Astrocyte (in vitro differentiated cells and primary cell): ENCODE results near the gene SLC25A27. TPM values are rescaled to one million over a fixed set of nuclear protein-coding genes. Genes with fewer than 3 reads are reported as not detected.

Experiments used
- DNase-seq: peaks from one replicate; pipeline ENCODE4 v3.0.0-alpha.2; 2010; ENCODE audit warnings: low read depth
- FAIRE-seq: peaks from 2 replicates; lab custom pipeline; 2011; peaks lifted over from hg19 to GRCh38; lab: Jason Lieb, UNC
- H2AFZ ChIP-seq: 2 replicates; pipeline ENCODE4 v1.6.0; 2012; ENCODE audit warnings: low read depth, low read length, inconsistent platforms
- H3K27ac ChIP-seq: 2 replicates; pipeline ENCODE4 v1.5.1; 2011; ENCODE audit warnings: low read depth, low read length, inconsistent platforms
- H3K27me3 ChIP-seq: 2 replicates; pipeline ENCODE4 v1.6.0; 2011; ENCODE audit warnings: low read length, inconsistent platforms; ENCODE audit not compliant: insufficient read depth
- H3K36me3 ChIP-seq: 2 replicates; pipeline ENCODE4 v1.5.1; 2011; ENCODE audit warnings: low read length, inconsistent platforms; ENCODE audit not compliant: insufficient read depth
- H3K4me1 ChIP-seq: 2 replicates; pipeline ENCODE4 v1.5.1; 2011; ENCODE audit warnings: low read length, inconsistent platforms; ENCODE audit not compliant: insufficient read depth
- H3K4me2 ChIP-seq: 2 replicates; pipeline ENCODE4 v1.6.0; 2012; ENCODE audit warnings: low read length, inconsistent platforms
- H3K4me3 ChIP-seq: 2 replicates; pipeline ENCODE4 v1.5.1; 2011; ENCODE audit warnings: low read depth, mild to moderate bottlenecking, low read length, inconsistent platforms; ENCODE audit not compliant: insufficient read depth
- H3K79me2 ChIP-seq: 2 replicates; pipeline ENCODE4 v1.6.0; 2012; ENCODE audit warnings: mild to moderate bottlenecking, low read length, inconsistent platforms; ENCODE audit not compliant: insufficient read depth
- H3K9ac ChIP-seq: 2 replicates; pipeline ENCODE4 v1.6.0; 2012; ENCODE audit warnings: mild to moderate bottlenecking, low read length, inconsistent platforms
- H3K9me3 ChIP-seq: 2 replicates; pipeline ENCODE4 v1.5.1; 2012; ENCODE audit warnings: low read depth, mild to moderate bottlenecking, low read length, inconsistent platforms; ENCODE audit not compliant: insufficient read depth
- H4K20me1 ChIP-seq: 2 replicates; pipeline ENCODE4 v1.6.0; 2012; ENCODE audit warnings: low read length, inconsistent platforms; ENCODE audit not compliant: insufficient read depth
- H3K27ac Mint-ChIP-seq: one replicate; pipeline ENCODE4 v1.8.0; 2021; ENCODE audit warnings: mild to moderate bottlenecking, mixed read lengths; ENCODE audit not compliant: unreplicated experiment
- H3K27me3 Mint-ChIP-seq: one replicate; pipeline ENCODE4 v1.8.0; 2021; ENCODE audit warnings: low read depth, mixed read lengths; ENCODE audit not compliant: unreplicated experiment
- H3K36me3 Mint-ChIP-seq: one replicate; pipeline ENCODE4 v1.8.0; 2021; ENCODE audit warnings: low read depth, mixed read lengths; ENCODE audit not compliant: unreplicated experiment
- H3K4me1 Mint-ChIP-seq: one replicate; pipeline ENCODE4 v1.8.0; 2021; ENCODE audit warnings: low read depth, mixed read lengths; ENCODE audit not compliant: unreplicated experiment
- H3K4me3 Mint-ChIP-seq: one replicate; pipeline ENCODE4 v1.8.0; 2021; ENCODE audit warnings: mild to moderate bottlenecking, moderate library complexity, mixed read lengths; ENCODE audit not compliant: unreplicated experiment
- H3K9me3 Mint-ChIP-seq: one replicate; pipeline ENCODE4 v1.8.0; 2021; ENCODE audit warnings: mild to moderate bottlenecking, mixed read lengths; ENCODE audit not compliant: unreplicated experiment
- CTCF ChIP-seq: IDR thresholded peaks from 2 replicates; pipeline ENCODE4 v1.5.1; 2011; ENCODE audit warnings: low read depth, mild to moderate bottlenecking, inconsistent platforms, low read length, moderate library complexity; ENCODE audit not compliant: insufficient read depth
- EZH2 ChIP-seq: IDR thresholded peaks from 2 replicates; pipeline ENCODE4 v1.6.1; 2012; ENCODE audit warnings: mild to moderate bottlenecking, low read length, inconsistent platforms; ENCODE audit not compliant: insufficient read depth
- total RNA-seq: library from RNA; stranded (reverse); gene quantifications from 2 replicates; pipeline ENCODE4 v1.2.1, GENCODE V29; 2021

SLC25A27 gene
- total RNA-seq, 1 donor from 2014 or later: 4.3 TPM

GRCh38 chr6:46618726-46619125 is 34.0 kb upstream of the SLC25A27 start:
- DNase-seq (no peak), FAIRE-seq (no peak)
- H3K4me1 Mint-ChIP-seq: no peaks in the 10 kb centered on the region
- H4K20me1 ChIP-seq: no peaks in the 10 kb centered on the region
- no peaks in the 10 kb centered on the region for H3K79me2 ChIP-seq
- no peaks in the 10 kb centered on the region for H3K27me3 ChIP-seq
- no peak overlapping the region for H3K4me3 ChIP-seq
- no peak overlapping the region for H3K27ac ChIP-seq
- H3K27me3 Mint-ChIP-seq: no peaks in the 10 kb centered on the region
- no peak overlapping the region for H3K27ac Mint-ChIP-seq
- no peak overlapping the region for H2AFZ ChIP-seq
- no peak overlapping the region for H3K4me2 ChIP-seq
- H3K9me3 ChIP-seq: no peaks in the 10 kb centered on the region
- H3K4me3 Mint-ChIP-seq: no peak overlapping the region
- TF ChIP-seq EZH2 (no peak), CTCF (no peak)
- no peaks in the 10 kb centered on the region for H3K4me1 ChIP-seq
- no peaks in the 10 kb centered on the region for H3K9me3 Mint-ChIP-seq
- H3K36me3 Mint-ChIP-seq: no peaks in the 10 kb centered on the region
- no peaks in the 10 kb centered on the region for H3K36me3 ChIP-seq
- H3K9ac ChIP-seq: no peak overlapping the region

GRCh38 chr6:46626228-46626909 is 26.4 kb upstream of the SLC25A27 start:
- Mint-ChIP-seq H3K4me1 (no peaks in the 10 kb centered on the region), H3K4me3 (no peak overlapping the region), H3K27ac (no peak overlapping the region), H3K36me3 (no peaks in the 10 kb centered on the region), H3K27me3 (no peaks in the 10 kb centered on the region), H3K9me3 (no peaks in the 10 kb centered on the region)
- DNase-seq (no peak), FAIRE-seq (no peak)
- no peaks in the 10 kb centered on the region for H3K4me1 ChIP-seq
- no peak overlapping the region for H3K27ac ChIP-seq
- H3K9ac ChIP-seq: no peak overlapping the region
- H3K4me3 ChIP-seq: no peak overlapping the region
- no peak overlapping the region for H3K4me2 ChIP-seq
- TF ChIP-seq EZH2 (no peak), CTCF (peak; percentile 59)
- no peak overlapping the region for H2AFZ ChIP-seq
- H3K9me3 ChIP-seq: no peaks in the 10 kb centered on the region
- no peaks in the 10 kb centered on the region for H3K27me3 ChIP-seq
- no peaks in the 10 kb centered on the region for H3K79me2 ChIP-seq
- H4K20me1 ChIP-seq: no peaks in the 10 kb centered on the region
- no peaks in the 10 kb centered on the region for H3K36me3 ChIP-seq

- TF ChIP-seq CTCF (no peak), EZH2 (no peak)
- no peaks in the 10 kb centered on the region for H3K4me1 ChIP-seq
- H3K4me2 ChIP-seq: no peak overlapping the region
- H3K9me3 ChIP-seq: no peaks in the 10 kb centered on the region
- no peak overlapping the region for H3K4me3 ChIP-seq
- no peaks in the 10 kb centered on the region for H3K4me1 Mint-ChIP-seq
- no peaks in the 10 kb centered on the region for H3K9me3 Mint-ChIP-seq
- DNase-seq (no peak), FAIRE-seq (no peak)
- no peak overlapping the region for H3K27ac ChIP-seq
- no peaks in the 10 kb centered on the region for H3K36me3 ChIP-seq
- H4K20me1 ChIP-seq: no peaks in the 10 kb centered on the region
- no peak overlapping the region for H3K9ac ChIP-seq
- H3K4me3 Mint-ChIP-seq: no peak overlapping the region
- no peaks in the 10 kb centered on the region for H3K27me3 ChIP-seq
- H2AFZ ChIP-seq: no peak overlapping the region
- H3K27ac Mint-ChIP-seq: no peak overlapping the region
- no peaks in the 10 kb centered on the region for H3K36me3 Mint-ChIP-seq
- no peaks in the 10 kb centered on the region for H3K79me2 ChIP-seq
- no peaks in the 10 kb centered on the region for H3K27me3 Mint-ChIP-seq
Observed at GRCh38 chr6:46626976-46627375, 25.8 kb upstream of the SLC25A27 start.
